PC-3 (cell line): ENCODE data around the gene MINK1. TPM values are rescaled to one million over a fixed set of nuclear protein-coding genes. Genes with fewer than 3 reads are reported as not detected.

Source experiments
- total RNA-seq: library from RNA; depleted of rRNA; stranded (reverse); fragments of >200 nt; gene quantifications from 2 replicates; pipeline ENCODE4 v1.2.3, GENCODE V29; 2014; rRNA removed

The MINK1 gene
- total RNA-seq, 1 experiment from 2014 or later, result 44.5 TPM

Other genes starting within 250 kb of the MINK1 start
- gene SMTNL2, start 248.8 kb upstream of the MINK1 start, total RNA-seq, result not detected in 2 replicates
- gene ALOX15, start 191.7 kb upstream of the MINK1 start, total RNA-seq, result 0.81 TPM in 1 of 2 replicates, not detected in the other
- 35.1 and 37.6 TPM in 2 replicates for gene PELP1, start 129.2 kb upstream of the MINK1 start, total RNA-seq
- 22.2 and 28.1 TPM in 2 replicates for gene ARRB2, start 122.7 kb upstream of the MINK1 start, total RNA-seq
- 25.4 and 28.9 TPM in 2 replicates for gene MED11, start 101.9 kb upstream of the MINK1 start, total RNA-seq
- 0.51 and 0.58 TPM in 2 replicates for gene ZMYND15, start 93.5 kb upstream of the MINK1 start, total RNA-seq
- 22.1 and 38.7 TPM in 2 replicates for gene CXCL16, start 93.4 kb upstream of the MINK1 start, total RNA-seq
- gene TM4SF5, start 61.5 kb upstream of the MINK1 start, total RNA-seq, result not detected in 2 replicates
- 1.2 and 3.1 TPM in 2 replicates for gene VMO1, start 47.0 kb upstream of the MINK1 start, total RNA-seq
- 0.98 TPM in 1 of 2 replicates, not detected in the other for gene GLTPD2, start 44.4 kb upstream of the MINK1 start, total RNA-seq
- gene PSMB6, start 37.2 kb upstream of the MINK1 start, total RNA-seq, result 281 and 405 TPM in 2 replicates
- gene PLD2, start 26.2 kb upstream of the MINK1 start, total RNA-seq, result 24.3 and 27.3 TPM in 2 replicates
- 0.35 and 0.36 TPM in 2 replicates for gene C17orf107, start 66.2 kb downstream of the MINK1 start, total RNA-seq
- gene CHRNE, start 69.8 kb downstream of the MINK1 start, total RNA-seq, result 0.11 TPM in 1 of 2 replicates, not detected in the other
- gene GP1BA, start 98.9 kb downstream of the MINK1 start, total RNA-seq, result not detected in 2 replicates
- 64.3 and 72.1 TPM in 2 replicates for gene SLC25A11, start 106.7 kb downstream of the MINK1 start, total RNA-seq
- 37.8 and 43.1 TPM in 2 replicates for gene RNF167, start 106.9 kb downstream of the MINK1 start, total RNA-seq
- 1,914 and 2,339 TPM in 2 replicates for gene PFN1, start 115.2 kb downstream of the MINK1 start, total RNA-seq
- 2.4 and 7.5 TPM in 2 replicates for gene ENO3, start 117.8 kb downstream of the MINK1 start, total RNA-seq
- 44.1 and 48.4 TPM in 2 replicates for gene SPAG7, start 134.5 kb downstream of the MINK1 start, total RNA-seq
- gene CAMTA2, start 154.3 kb downstream of the MINK1 start, total RNA-seq, result 6.2 and 27.2 TPM in 2 replicates
- gene INCA1, start 164.2 kb downstream of the MINK1 start, total RNA-seq, result not detected in 2 replicates
- 60.9 and 67.9 TPM in 2 replicates for gene KIF1C, start 164.6 kb downstream of the MINK1 start, total RNA-seq
- not detected in 2 replicates for gene SLC52A1, start 202.1 kb downstream of the MINK1 start, total RNA-seq
- gene ZFP3, start 245.1 kb downstream of the MINK1 start, total RNA-seq, result 0.58 and 0.84 TPM in 2 replicates